Left lung (tissue), 10 donors: Measurements from ENCODE around the gene MBP. TPM values are rescaled to one million over a fixed set of nuclear protein-coding genes. Genes with fewer than 3 reads are reported as not detected.
A peak's percentile ranks its signal among the peaks of the same experiment; 100 is the strongest.

Source experiments
- ATAC-seq: fragments of 200-7000 bp; cut with Tn5 transposase; one replicate; pipeline ENCODE4 v1.9.1; 2020; ENCODE audit warnings: moderate library complexity
- DNase-seq, 4 donors: peaks; one replicate each; pipeline ENCODE4 v3.0.0-alpha.2; 2013 to 2020
- H3K27ac ChIP-seq, 2 donors: fragments of 200-600 bp; sonication (generic) in 1 of 2; one replicate each; pipeline versions ENCODE4 v1.5.0 to v1.8.0; 2020 to 2021
- H3K27me3 ChIP-seq, 2 donors: fragments of 200-600 bp; sonication (generic) in 1 of 2; one replicate each; pipeline versions ENCODE4 v1.5.0 to v1.8.0; 2020 to 2021
- H3K36me3 ChIP-seq, 2 donors: fragments of 200-600 bp; sonication (generic) in 1 of 2; one replicate each; pipeline versions ENCODE4 v1.5.0 to v1.8.0; 2020 to 2021
- H3K4me1 ChIP-seq, 2 donors: fragments of 200-600 bp; one replicate each; pipeline ENCODE4 v1.8.0; 2021
- H3K4me3 ChIP-seq, 2 donors: fragments of 200-600 bp; sonication (generic) in 1 of 2; one replicate each; pipeline versions ENCODE4 v1.5.0 to v1.8.0; 2020 to 2021; ENCODE audit warnings: mild to moderate bottlenecking in 1 of 2
- H3K9me3 ChIP-seq, 2 donors: fragments of 200-600 bp; sonication (generic) in 1 of 2; one replicate each; pipeline versions ENCODE4 v1.5.0 to v1.8.0; 2020 to 2021
- intact Hi-C, 2 donors: fragments of 100-400 bp; cut with DNase I; formaldehyde crosslinking; loops; one replicate each; pipeline versions ENCODE4 v1.11.2 to v1.14.2; 2022
- polyA plus RNA-seq, 6 donors: library from polyadenylated mRNA; unstranded; fragments of 120-200 nt; gene quantifications; one replicate each; pipeline ENCODE4 v1.2.1, GENCODE V29; 2013; ENCODE audit not compliant: insufficient read length in 6 of 6
- total RNA-seq, 2 donors: library from RNA; stranded (reverse); fragmentation: NEBNext Ultra II Directional; extraction: Animal tissue kit (Norgen Biotek cat#: 25700); gene quantifications; one replicate each; pipeline ENCODE4 v1.2.1, GENCODE V29; 2021
- TF ChIP-seq, protein P1 (sequence below), 2 donors: fragments of 200-600 bp; sonication (generic) in 1 of 2; IDR thresholded peaks; one replicate each; pipeline versions ENCODE4 v1.5.0 to v1.8.0; 2021; ENCODE audit warnings: antibody characterized with exemption in 2 of 2
- donor health status: DM: no; HTN: yes; CAD: no.
- donor health status: DM: no; HTN: no; CAD: no.

The MBP gene
- total and polyA plus RNA-seq, 8 donors: 8.8 to 56.7 (median 10.8) TPM

GRCh38 chr18:77141401-77142118 is 9.0 kb upstream of the MBP start:
- intact Hi-C loops: no loop called here
- H3K36me3 ChIP-seq: no peaks in the 10 kb centered on the region
- H3K4me1 ChIP-seq: peaks cover 0 to 21% of the 10 kb centered on the region in 2 donors
- no peak overlapping the region for H3K27ac ChIP-seq
- TF ChIP-seq, protein P1, sequence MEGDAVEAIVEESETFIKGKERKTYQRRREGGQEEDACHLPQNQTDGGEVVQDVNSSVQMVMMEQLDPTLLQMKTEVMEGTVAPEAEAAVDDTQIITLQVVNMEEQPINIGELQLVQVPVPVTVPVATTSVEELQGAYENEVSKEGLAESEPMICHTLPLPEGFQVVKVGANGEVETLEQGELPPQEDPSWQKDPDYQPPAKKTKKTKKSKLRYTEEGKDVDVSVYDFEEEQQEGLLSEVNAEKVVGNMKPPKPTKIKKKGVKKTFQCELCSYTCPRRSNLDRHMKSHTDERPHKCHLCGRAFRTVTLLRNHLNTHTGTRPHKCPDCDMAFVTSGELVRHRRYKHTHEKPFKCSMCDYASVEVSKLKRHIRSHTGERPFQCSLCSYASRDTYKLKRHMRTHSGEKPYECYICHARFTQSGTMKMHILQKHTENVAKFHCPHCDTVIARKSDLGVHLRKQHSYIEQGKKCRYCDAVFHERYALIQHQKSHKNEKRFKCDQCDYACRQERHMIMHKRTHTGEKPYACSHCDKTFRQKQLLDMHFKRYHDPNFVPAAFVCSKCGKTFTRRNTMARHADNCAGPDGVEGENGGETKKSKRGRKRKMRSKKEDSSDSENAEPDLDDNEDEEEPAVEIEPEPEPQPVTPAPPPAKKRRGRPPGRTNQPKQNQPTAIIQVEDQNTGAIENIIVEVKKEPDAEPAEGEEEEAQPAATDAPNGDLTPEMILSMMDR (IDR thresholded peaks at IDR 0.05): peak in 1 of 2 donors; percentile 39
- no peak overlapping the region for H3K4me3 ChIP-seq
- ATAC-seq: no peak
- H3K27me3 ChIP-seq: no peaks in the 10 kb centered on the region
- peak in 2 of 4 donors; percentile 32 to 65 for DNase-seq
- H3K9me3 ChIP-seq: peaks cover 0 to 18% of the 10 kb centered on the region in 2 donors

DNA sequence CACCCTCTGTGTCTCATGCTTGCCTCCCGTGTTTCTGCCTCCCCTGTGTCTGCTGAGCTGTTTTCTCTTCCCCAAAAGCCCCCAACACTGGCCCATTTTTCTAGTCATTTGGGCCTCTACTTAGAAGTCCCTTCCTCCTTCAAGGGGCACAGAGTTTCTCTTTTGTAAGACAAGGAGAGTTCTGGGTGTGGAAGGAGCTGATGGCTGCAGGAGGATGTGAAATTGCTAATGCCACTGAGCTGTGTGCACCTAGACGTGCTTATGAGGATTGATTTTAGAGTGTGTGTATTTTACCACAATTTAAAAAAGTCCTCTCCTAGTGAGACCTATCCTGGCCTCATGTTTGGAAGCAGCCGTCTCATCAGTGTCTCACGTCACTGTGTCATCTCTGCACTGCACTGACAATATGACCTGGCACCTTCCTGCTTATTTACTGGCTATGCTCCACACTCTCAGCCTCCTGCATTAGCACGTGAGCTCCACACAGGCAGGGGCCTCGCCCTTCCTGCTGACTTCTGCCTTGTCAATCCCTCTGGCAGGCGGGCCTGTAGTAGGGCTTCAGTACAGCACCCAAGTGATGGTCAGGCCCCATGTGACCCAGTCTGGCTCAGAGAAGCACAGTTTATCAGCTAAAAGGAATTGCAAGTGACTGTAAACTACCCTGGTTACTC is 8.0 kb upstream of the MBP start:
- Histone ChIP-seq H3K27ac (no peak overlapping the region), H3K36me3 (no peaks in the 10 kb centered on the region), H3K27me3 (no peaks in the 10 kb centered on the region), H3K9me3 (peaks cover 0 to 18% of the 10 kb centered on the region in 2 donors), H3K4me3 (no peak overlapping the region), H3K4me1 (peaks cover 0 to 21% of the 10 kb centered on the region in 2 donors)
- intact Hi-C loops: no loop called here
- DNase-seq (peak in 3 of 4 donors; percentile 19 to 79 (median 72)), ATAC-seq (peak; percentile 65)
- TF ChIP-seq, protein P1 (IDR thresholded peaks at IDR 0.05): no peak

DNA sequence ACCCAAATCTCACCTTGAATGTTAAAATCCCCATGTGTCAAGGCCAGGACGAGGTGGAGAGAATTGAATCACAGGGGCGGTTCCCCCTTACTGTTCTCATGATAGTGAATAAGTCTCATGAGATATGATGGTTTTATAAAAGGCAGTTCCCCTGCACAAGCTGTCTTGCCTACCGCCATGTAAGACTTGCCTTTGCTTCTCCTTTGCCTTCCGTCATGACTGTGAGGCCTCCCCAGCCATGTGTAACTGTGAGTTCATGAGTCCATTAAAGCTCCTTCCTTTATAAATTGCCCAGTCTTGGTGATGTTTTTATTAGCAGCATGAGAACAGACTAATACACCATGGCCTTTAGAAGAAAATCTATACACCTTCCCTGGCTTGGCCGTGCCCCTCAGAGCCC is 7.4 kb upstream of the MBP start:
- no peaks in the 10 kb centered on the region for H3K36me3 ChIP-seq
- H3K4me1 ChIP-seq: peaks cover 0 to 21% of the 10 kb centered on the region in 2 donors
- H3K27me3 ChIP-seq: no peaks in the 10 kb centered on the region
- DNase-seq: no peak
- no peak overlapping the region for H3K27ac ChIP-seq
- H3K9me3 ChIP-seq: peaks cover 0 to 18% of the 10 kb centered on the region in 2 donors
- no peak overlapping the region for H3K4me3 ChIP-seq
- TF ChIP-seq, protein P1 (IDR thresholded peaks at IDR 0.05): no peak
- no peak for ATAC-seq
- intact Hi-C loops: no loop called here

DNA sequence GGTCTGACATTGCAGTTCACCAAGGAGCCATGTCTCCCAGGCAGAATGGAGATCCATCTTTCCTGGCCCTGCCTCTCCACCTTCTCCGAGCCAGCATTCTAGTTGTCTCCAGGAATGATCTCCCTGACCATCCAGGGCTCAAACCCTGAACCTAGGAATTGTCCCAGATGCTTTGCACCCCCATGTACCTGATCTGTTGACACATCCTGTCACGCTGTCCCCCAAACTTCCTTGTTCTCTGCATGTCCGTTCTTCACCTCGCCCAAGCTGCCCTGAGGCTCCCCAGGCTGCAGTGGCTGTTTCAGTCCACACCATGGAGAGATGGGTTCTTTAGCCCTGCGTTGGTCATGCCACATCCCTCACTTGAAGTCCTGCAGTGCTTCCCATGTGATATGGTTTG is 7.0 kb upstream of the MBP start:
- Histone ChIP-seq H3K4me3 (no peak overlapping the region), H3K27ac (no peak overlapping the region), H3K36me3 (no peaks in the 10 kb centered on the region), H3K27me3 (no peaks in the 10 kb centered on the region), H3K9me3 (peaks cover 0 to 18% of the 10 kb centered on the region in 2 donors), H3K4me1 (peaks cover 0 to 21% of the 10 kb centered on the region in 2 donors)
- TF ChIP-seq, protein P1 (IDR thresholded peaks at IDR 0.05): no peak
- peak in 1 of 4 donors; percentile 24 for DNase-seq
- intact Hi-C loops: no loop called here
- ATAC-seq: no peak

- Histone ChIP-seq H3K27me3 (peaks cover 0 to under 1% of the 10 kb centered on the region in 2 donors), H3K4me1 (peaks cover 4 to 33% of the 10 kb centered on the region in 2 donors), H3K9me3 (peaks cover 0 to 13% of the 10 kb centered on the region in 2 donors), H3K36me3 (no peaks in the 10 kb centered on the region), H3K4me3 (no peak overlapping the region), H3K27ac (no peak overlapping the region)
- TF ChIP-seq, protein P1 (IDR thresholded peaks at IDR 0.05): no peak
- DNase-seq: peak in 2 of 4 donors; percentile 18 to 46
- intact Hi-C loops: no loop called here
- ATAC-seq: peak; percentile 76
These were observed 5.7 kb upstream of the MBP start for GRCh38 chr18:77138270-77138669.
